Measurements from ENCODE around the gene ACOX3.
"Not testable (repeated sequence)": the region's sequence is repeated elsewhere in the genome, so short reads cannot be mapped to it uniquely, and the experiment has no call there.

The ACOX3 gene

GRCh38 chr4:8417071-8417614, 23.4 kb downstream of the ACOX3 start:
- Histone ChIP-seq H3K36me3 (ENCODE audit: insufficient read depth, low read length) (peaks cover 7% of the 10 kb centered on the region), H3K9me3 (ENCODE audit: low read length) (no peaks in the 10 kb centered on the region), H2AFZ (ENCODE audit: low read depth, low read length) (no peak overlapping the region), H3K27me3 (ENCODE audit: insufficient read depth, low read length) (no peaks in the 10 kb centered on the region), H3K4me1 (ENCODE audit: insufficient read depth, low read length) (no peaks in the 10 kb centered on the region), H3K4me3 (ENCODE audit: low read length) (no peak overlapping the region)

- no peaks in the 10 kb centered on the region for H3K27me3 ChIP-seq (ENCODE audit: insufficient read depth, low read length)
- H3K36me3 ChIP-seq (ENCODE audit: insufficient read depth, low read length): peaks cover 11% of the 10 kb centered on the region
- no peak overlapping the region for H3K4me3 ChIP-seq (ENCODE audit: low read length)
- H3K9me3 ChIP-seq (ENCODE audit: low read length): no peaks in the 10 kb centered on the region
- no peak overlapping the region for H2AFZ ChIP-seq (ENCODE audit: low read depth, low read length)
- no peaks in the 10 kb centered on the region for H3K4me1 ChIP-seq (ENCODE audit: insufficient read depth, low read length)
Observed at GRCh38 chr4:8414377-8414776, 26.1 kb downstream of the ACOX3 start.

GRCh38 chr4:8412288-8412687, 28.2 kb downstream of the ACOX3 start:
- no peaks in the 10 kb centered on the region for H3K9me3 ChIP-seq (ENCODE audit: low read length)
- H3K36me3 ChIP-seq (ENCODE audit: insufficient read depth, low read length): peaks cover 17% of the 10 kb centered on the region
- H3K4me3 ChIP-seq (ENCODE audit: low read length): no peak overlapping the region
- no peaks in the 10 kb centered on the region for H3K27me3 ChIP-seq (ENCODE audit: insufficient read depth, low read length)
- H2AFZ ChIP-seq (ENCODE audit: low read depth, low read length): no peak overlapping the region
- no peaks in the 10 kb centered on the region for H3K4me1 ChIP-seq (ENCODE audit: insufficient read depth, low read length)

GRCh38 chr4:8411351-8412180, 29.0 kb downstream of the ACOX3 start:
- H3K27me3 ChIP-seq (ENCODE audit: insufficient read depth, low read length): no peaks in the 10 kb centered on the region
- H2AFZ ChIP-seq (ENCODE audit: low read depth, low read length): no peak overlapping the region
- H3K4me1 ChIP-seq (ENCODE audit: insufficient read depth, low read length): no peaks in the 10 kb centered on the region
- H3K36me3 ChIP-seq (ENCODE audit: insufficient read depth, low read length): peaks cover 17% of the 10 kb centered on the region
- H3K4me3 ChIP-seq (ENCODE audit: low read length): no peak overlapping the region
- H3K9me3 ChIP-seq (ENCODE audit: low read length): no peaks in the 10 kb centered on the region

GRCh38 chr4:8410641-8411271, 29.8 kb downstream of the ACOX3 start:
- Histone ChIP-seq H3K4me3 (ENCODE audit: low read length) (no peak overlapping the region), H3K36me3 (ENCODE audit: insufficient read depth, low read length) (peaks cover 22% of the 10 kb centered on the region), H3K27me3 (ENCODE audit: insufficient read depth, low read length) (no peaks in the 10 kb centered on the region), H3K9me3 (ENCODE audit: low read length) (no peaks in the 10 kb centered on the region), H2AFZ (ENCODE audit: low read depth, low read length) (no peak overlapping the region), H3K4me1 (ENCODE audit: insufficient read depth, low read length) (no peaks in the 10 kb centered on the region)

GRCh38 chr4:8410066-8410625, 30.4 kb downstream of the ACOX3 start:
- no peak overlapping the region for H2AFZ ChIP-seq (ENCODE audit: low read depth, low read length)
- no peak overlapping the region for H3K4me3 ChIP-seq (ENCODE audit: low read length)
- H3K36me3 ChIP-seq (ENCODE audit: insufficient read depth, low read length): peaks cover 27% of the 10 kb centered on the region
- no peaks in the 10 kb centered on the region for H3K4me1 ChIP-seq (ENCODE audit: insufficient read depth, low read length)
- no peaks in the 10 kb centered on the region for H3K27me3 ChIP-seq (ENCODE audit: insufficient read depth, low read length)
- H3K9me3 ChIP-seq (ENCODE audit: low read length): no peaks in the 10 kb centered on the region

- no peak overlapping the region for H3K4me3 ChIP-seq (ENCODE audit: low read length)
- no peaks in the 10 kb centered on the region for H3K9me3 ChIP-seq (ENCODE audit: low read length)
- H3K27me3 ChIP-seq (ENCODE audit: insufficient read depth, low read length): no peaks in the 10 kb centered on the region
- no peaks in the 10 kb centered on the region for H3K4me1 ChIP-seq (ENCODE audit: insufficient read depth, low read length)
- peaks cover 24% of the 10 kb centered on the region for H3K36me3 ChIP-seq (ENCODE audit: insufficient read depth, low read length)
- H2AFZ ChIP-seq (ENCODE audit: low read depth, low read length): no peak overlapping the region
Observed at GRCh38 chr4:8409264-8410065, 31.1 kb downstream of the ACOX3 start.

GRCh38 chr4:8407756-8408155, 32.8 kb downstream of the ACOX3 start:
- H3K4me3 ChIP-seq (ENCODE audit: low read length): no peak overlapping the region

GRCh38 chr4:8407316-8407715, 33.2 kb downstream of the ACOX3 start:
- H3K36me3 ChIP-seq (ENCODE audit: insufficient read depth, low read length): peaks cover 20% of the 10 kb centered on the region
- H3K27me3 ChIP-seq (ENCODE audit: insufficient read depth, low read length): no peaks in the 10 kb centered on the region
- peaks cover 3% of the 10 kb centered on the region for H3K4me1 ChIP-seq (ENCODE audit: insufficient read depth, low read length)
- H2AFZ ChIP-seq (ENCODE audit: low read depth, low read length): no peak overlapping the region
- no peaks in the 10 kb centered on the region for H3K9me3 ChIP-seq (ENCODE audit: low read length)
- no peak overlapping the region for H3K4me3 ChIP-seq (ENCODE audit: low read length)

More at GRCh38 chr4:8407756-8408155, 32.8 kb downstream of the ACOX3 start:
- no peaks in the 10 kb centered on the region for H3K9me3 ChIP-seq (ENCODE audit: low read length)
- no peaks in the 10 kb centered on the region for H3K27me3 ChIP-seq (ENCODE audit: insufficient read depth, low read length)
- H2AFZ ChIP-seq (ENCODE audit: low read depth, low read length): no peak overlapping the region
- H3K36me3 ChIP-seq (ENCODE audit: insufficient read depth, low read length): peaks cover 20% of the 10 kb centered on the region
- peaks cover 3% of the 10 kb centered on the region for H3K4me1 ChIP-seq (ENCODE audit: insufficient read depth, low read length)

- H3K4me3 ChIP-seq (ENCODE audit: low read length); H3K4me1 ChIP-seq (ENCODE audit: insufficient read depth, low read length); H2AFZ ChIP-seq (ENCODE audit: low read depth, low read length); H3K27me3 ChIP-seq (ENCODE audit: insufficient read depth, low read length); H3K9me3 ChIP-seq (ENCODE audit: low read length): not testable (repeated sequence)
- H3K36me3 ChIP-seq (ENCODE audit: insufficient read depth, low read length): peaks cover 20% of the 10 kb centered on the region
Observed at GRCh38 chr4:8406887-8407286, 33.6 kb downstream of the ACOX3 start.

- no peak overlapping the region for H3K4me3 ChIP-seq (ENCODE audit: low read length)
- no peaks in the 10 kb centered on the region for H3K9me3 ChIP-seq (ENCODE audit: low read length)
Observed at GRCh38 chr4:8405516-8405875, 35.0 kb downstream of the ACOX3 start.

GRCh38 chr4:8404791-8405515, 35.6 kb downstream of the ACOX3 start:
- Histone ChIP-seq H3K9me3 (ENCODE audit: low read length) (no peaks in the 10 kb centered on the region), H3K4me1 (ENCODE audit: insufficient read depth, low read length) (peaks cover 3% of the 10 kb centered on the region), H3K4me3 (ENCODE audit: low read length) (no peak overlapping the region), H3K27me3 (ENCODE audit: insufficient read depth, low read length) (no peaks in the 10 kb centered on the region), H3K36me3 (ENCODE audit: insufficient read depth, low read length) (peaks cover 20% of the 10 kb centered on the region), H2AFZ (ENCODE audit: low read depth, low read length) (no peak overlapping the region)

More at GRCh38 chr4:8405516-8405875, 35.0 kb downstream of the ACOX3 start:
- peaks cover 20% of the 10 kb centered on the region for H3K36me3 ChIP-seq (ENCODE audit: insufficient read depth, low read length)
- H3K4me1 ChIP-seq (ENCODE audit: insufficient read depth, low read length): peaks cover 3% of the 10 kb centered on the region
- H2AFZ ChIP-seq (ENCODE audit: low read depth, low read length): no peak overlapping the region
- H3K27me3 ChIP-seq (ENCODE audit: insufficient read depth, low read length): no peaks in the 10 kb centered on the region
